K562 (cell line): ENCODE data around the gene VPS11. TPM values are rescaled to one million over a fixed set of nuclear protein-coding genes. Genes with fewer than 3 reads are reported as not detected.

Source experiments
- ARID1B ChIP-seq: fragments of 450-650 bp; IDR thresholded peaks from 2 replicates; pipeline ENCODE4 v1.6.1; 2016; ENCODE audit warnings: antibody characterized with exemption, mild to moderate bottlenecking, inconsistent platforms
- CBFA2T2 ChIP-seq: fragments of 450-650 bp; conservative IDR thresholded peaks from 2 replicates; pipeline ENCODE4 v1.6.1; 2017; ENCODE audit warnings: mild to moderate bottlenecking
- CBX8 ChIP-seq: fragments of 200-600 bp; sonication (generic); IDR thresholded peaks from 2 replicates; pipeline ENCODE4 v1.6.1; 2012; ENCODE audit warnings: borderline replicate concordance, mixed run types, low read depth, mild to moderate bottlenecking, moderate library complexity, mixed read lengths, low read length, control low read depth, inconsistent platforms; ENCODE audit not compliant: poor library complexity, severe bottlenecking; ENCODE audit errors: extremely low read depth
- DNMT1 ChIP-seq: fragments of 450-650 bp; IDR thresholded peaks from 2 replicates; pipeline ENCODE4 v1.6.1; 2016; ENCODE audit warnings: antibody characterized with exemption, mild to moderate bottlenecking
- FOSL1 ChIP-seq: fragments of 200-800 bp; sonication (Bioruptor generic); conservative IDR thresholded peaks from 2 replicates; pipeline ENCODE4 v1.6.1; 2016; ENCODE audit warnings: missing genetic modification characterization, missing compliant biosample characterization
- FOXJ2 ChIP-seq: fragments of 200-800 bp; sonication (Bioruptor generic); IDR thresholded peaks from 2 replicates; pipeline ENCODE4 v1.6.1; 2016; ENCODE audit warnings: missing genetic modification characterization, missing compliant biosample characterization
- KLF1 ChIP-seq: fragments of 450-650 bp; IDR thresholded peaks from 2 replicates; pipeline ENCODE4 v1.6.1; 2016; ENCODE audit warnings: missing genetic modification characterization, missing compliant biosample characterization
- MAZ ChIP-seq, 2 experiments: fragments of 450-650 bp in 1 of 2; sonication (generic) in 1 of 2; formaldehyde crosslinking; IDR thresholded peaks in 1 of 2; conservative IDR thresholded peaks in 1 of 2; 2 replicates each; pipeline versions ENCODE4 v1.4.0 to v1.5.0; 2020; ENCODE audit warnings: mild to moderate bottlenecking in 1 of 2, missing genetic modification reagents in 1 of 2
- NFIX ChIP-seq: fragments of 250-450 bp; sonication (Bioruptor Pico); IDR thresholded peaks from 2 replicates; pipeline ENCODE4 v1.4.0; 2020; ENCODE audit warnings: low read depth, mild to moderate bottlenecking, moderate library complexity
- NRF1 ChIP-seq, 2 experiments: fragments of 450-650 bp; IDR thresholded peaks in 1 of 2; conservative IDR thresholded peaks in 1 of 2; 2 replicates each; pipeline ENCODE4 v1.6.1; 2014; ENCODE audit warnings: mild to moderate bottlenecking in 2 of 2
- POLR3A ChIP-seq: IDR thresholded peaks from 2 replicates; pipeline ENCODE4 v1.6.1; 2011; ENCODE audit warnings: borderline replicate concordance, mild to moderate bottlenecking, moderate library complexity; ENCODE audit not compliant: insufficient read length, insufficient read depth; ENCODE audit errors: extremely low read depth
- RAD51 ChIP-seq: fragments of 450-650 bp; IDR thresholded peaks from 2 replicates; pipeline ENCODE4 v1.7.1; 2016; ENCODE audit warnings: low read depth, mild to moderate bottlenecking, borderline replicate concordance
- RBBP5 ChIP-seq: fragments of 200-600 bp; sonication (generic); IDR thresholded peaks from 2 replicates; pipeline ENCODE4 v1.6.1; 2012; ENCODE audit warnings: borderline replicate concordance, mild to moderate bottlenecking, low read length, control low read depth, inconsistent platforms; ENCODE audit not compliant: insufficient read depth, poor library complexity, severe bottlenecking
- RBM25 ChIP-seq: fragments of 200-400 bp; formaldehyde crosslinking; IDR thresholded peaks from 2 replicates; pipeline ENCODE4 v1.6.1; 2018; ENCODE audit warnings: low read length, low read depth, moderate library complexity; ENCODE audit not compliant: severe bottlenecking
- SETDB1 ChIP-seq: IDR thresholded peaks from one replicate; pipeline ENCODE4 v1.6.1; 2012; ENCODE audit warnings: low read length, control low read depth, inconsistent platforms
- SP2 ChIP-seq: IDR thresholded peaks from 2 replicates; pipeline ENCODE4 v1.6.1; 2011; ENCODE audit warnings: mild to moderate bottlenecking, low read depth, low read length, moderate library complexity; ENCODE audit not compliant: poor library complexity, severe bottlenecking; ENCODE audit errors: extremely low read depth
- TAF15 ChIP-seq: fragments of 200-400 bp; formaldehyde crosslinking; IDR thresholded peaks from 2 replicates; pipeline ENCODE4 v1.6.1; 2017; ENCODE audit warnings: mild to moderate bottlenecking, low read depth, low read length, moderate library complexity
- ZBTB17 ChIP-seq: fragments of 450-650 bp; formaldehyde crosslinking; IDR thresholded peaks from 2 replicates; pipeline ENCODE4 v1.4.0; 2020; ENCODE audit warnings: mild to moderate bottlenecking
- ZNF696 ChIP-seq: fragments of 250-450 bp; sonication (Bioruptor Pico); conservative IDR thresholded peaks from 2 replicates; pipeline ENCODE4 v1.4.0; 2020; ENCODE audit warnings: mild to moderate bottlenecking, moderate library complexity
- polyA plus RNA-seq, 8 experiments: library from polyadenylated mRNA; depleted of rRNA in 4 of 8; stranded (reverse) in 5 of 8; unstranded in 3 of 8; fragments of >200 nt; fragmentation: Nextera tagmentation in 2 of 8; fragmentation: Illumina TruSeq in 1 of 8; extraction: Ambion mirVana in 2 of 8; extraction: Trizol in 1 of 8; gene quantifications; 2 replicates each; pipeline versions ENCODE4 v1.2.1 to v1.2.3, GENCODE V29; 2011 to 2014; ENCODE audit warnings: inconsistent platforms in 1 of 8, missing spikeins in 1 of 8
- total RNA-seq, 7 experiments: library from RNA; depleted of rRNA in 6 of 7; stranded (reverse); fragments of >200 nt in 6 of 7; fragmentation: Illumina TruSeq in 2 of 7; extraction: Trizol in 2 of 7; gene quantifications; 2 replicates each; pipeline versions ENCODE4 v1.2.1 to v1.2.3, GENCODE V29; 2011 to 2021; ENCODE audit warnings: low replicate concordance in 1 of 7
- TF ChIP-seq, protein P1 (sequence below): IDR thresholded peaks from 2 replicates; pipeline ENCODE4 v1.6.1; 2016; ENCODE audit warnings: missing genetic modification characterization, missing compliant biosample characterization
- TF ChIP-seq, protein P2 (sequence below): sonication (generic); formaldehyde crosslinking; IDR thresholded peaks from 2 replicates; pipeline ENCODE4 v1.8.0; 2022; ENCODE audit warnings: missing genetic modification reagents, mild to moderate bottlenecking, borderline replicate concordance
- TF ChIP-seq, protein P3 (sequence below): fragments of 450-650 bp; conservative IDR thresholded peaks from 2 replicates; pipeline ENCODE4 v1.6.1; 2016; ENCODE audit warnings: missing genetic modification characterization, low read depth, mild to moderate bottlenecking, control low read depth, missing compliant biosample characterization
- TF ChIP-seq, protein P4 (sequence below): sonication (generic); formaldehyde crosslinking; IDR thresholded peaks from 2 replicates; pipeline ENCODE4 v1.9.0; 2022; ENCODE audit warnings: mild to moderate bottlenecking, missing genetic modification reagents

The VPS11 gene
- total and polyA plus RNA-seq, 9 of the 15 experiments (the other 6 are each of a cell fraction or from before 2014, with no cell fraction given), result 14.1 to 35.5 (median 27.5) TPM

DNA sequence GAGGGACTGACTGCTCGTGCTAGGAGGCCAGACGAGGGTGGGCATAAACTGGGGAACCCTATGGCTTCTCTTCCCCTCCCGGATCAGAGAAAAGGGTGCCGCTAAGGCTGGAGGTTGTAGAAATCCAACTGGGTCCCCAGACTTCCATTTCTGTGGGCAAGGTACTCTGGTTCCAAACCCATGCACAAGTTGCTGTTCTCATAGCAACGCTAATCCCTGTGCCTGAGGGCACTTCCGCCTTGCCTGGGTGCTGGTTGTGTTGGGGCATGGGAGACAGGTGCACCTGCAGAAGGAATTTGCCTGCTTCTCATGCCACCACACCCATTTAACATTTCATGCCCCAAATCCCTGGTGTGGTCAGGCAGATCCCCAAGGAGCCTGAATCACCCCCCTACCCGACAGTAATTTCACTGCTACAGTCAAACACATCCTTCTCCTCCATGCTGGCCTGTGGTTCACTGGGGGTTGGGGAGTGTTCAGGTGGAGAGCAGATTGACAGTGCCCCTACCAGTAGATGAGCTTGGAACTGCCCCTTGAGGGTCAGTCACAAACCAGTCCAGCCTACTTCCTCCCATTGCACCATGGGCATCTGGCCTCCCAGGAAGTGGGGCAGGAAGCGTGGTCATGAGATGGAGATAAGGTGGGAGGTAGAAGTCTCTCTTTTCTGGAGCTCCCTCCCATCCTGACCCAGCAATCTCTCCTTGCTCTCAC is 40.7 kb downstream of the VPS11 start (continued):
- TF ChIP-seq, protein P1, sequence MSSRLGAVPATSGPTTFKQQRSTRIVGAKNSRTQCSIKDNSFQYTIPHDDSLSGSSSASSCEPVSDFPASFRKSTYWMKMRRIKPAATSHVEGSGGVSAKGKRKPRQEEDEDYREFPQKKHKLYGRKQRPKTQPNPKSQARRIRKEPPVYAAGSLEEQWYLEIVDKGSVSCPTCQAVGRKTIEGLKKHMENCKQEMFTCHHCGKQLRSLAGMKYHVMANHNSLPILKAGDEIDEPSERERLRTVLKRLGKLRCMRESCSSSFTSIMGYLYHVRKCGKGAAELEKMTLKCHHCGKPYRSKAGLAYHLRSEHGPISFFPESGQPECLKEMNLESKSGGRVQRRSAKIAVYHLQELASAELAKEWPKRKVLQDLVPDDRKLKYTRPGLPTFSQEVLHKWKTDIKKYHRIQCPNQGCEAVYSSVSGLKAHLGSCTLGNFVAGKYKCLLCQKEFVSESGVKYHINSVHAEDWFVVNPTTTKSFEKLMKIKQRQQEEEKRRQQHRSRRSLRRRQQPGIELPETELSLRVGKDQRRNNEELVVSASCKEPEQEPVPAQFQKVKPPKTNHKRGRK (tag), result no peak
- TF ChIP-seq SP2 (peak; percentile 22), CBFA2T2 (no peak), NFIX (CRISPR knock-in tag) (no peak), ZBTB17 (no peak), SETDB1 (no peak), ZNF696 (no peak), ARID1B (peak; percentile 32; the same call in 1 of the 2 replicates), KLF1 (tag) (no peak), RBBP5 (no peak), POLR3A (no peak), DNMT1 (no peak), FOSL1 (tag) (no peak; the same call in 1 of the 2 replicates), NRF1 (conservative IDR thresholded peaks at IDR 0.05 in 1 of 2, IDR thresholded peaks at IDR 0.05 in 1 of 2) (0 out of 4 replicates have a peak, but pooled peaks of 1 of the 2 experiments have one; percentile 24), TAF15 (no peak), MAZ (CRISPR knock-in tag; conservative IDR thresholded peaks at IDR 0.05 in 1 of 2, IDR thresholded peaks at IDR 0.05 in 1 of 2) (peak; percentile 63 to 68), RBM25 (no peak), CBX8 (no peak), FOXJ2 (tag) (no peak), RAD51 (no peak)
- TF ChIP-seq, protein P2, sequence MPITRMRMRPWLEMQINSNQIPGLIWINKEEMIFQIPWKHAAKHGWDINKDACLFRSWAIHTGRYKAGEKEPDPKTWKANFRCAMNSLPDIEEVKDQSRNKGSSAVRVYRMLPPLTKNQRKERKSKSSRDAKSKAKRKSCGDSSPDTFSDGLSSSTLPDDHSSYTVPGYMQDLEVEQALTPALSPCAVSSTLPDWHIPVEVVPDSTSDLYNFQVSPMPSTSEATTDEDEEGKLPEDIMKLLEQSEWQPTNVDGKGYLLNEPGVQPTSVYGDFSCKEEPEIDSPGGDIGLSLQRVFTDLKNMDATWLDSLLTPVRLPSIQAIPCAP, result no peak
- TF ChIP-seq, protein P3, sequence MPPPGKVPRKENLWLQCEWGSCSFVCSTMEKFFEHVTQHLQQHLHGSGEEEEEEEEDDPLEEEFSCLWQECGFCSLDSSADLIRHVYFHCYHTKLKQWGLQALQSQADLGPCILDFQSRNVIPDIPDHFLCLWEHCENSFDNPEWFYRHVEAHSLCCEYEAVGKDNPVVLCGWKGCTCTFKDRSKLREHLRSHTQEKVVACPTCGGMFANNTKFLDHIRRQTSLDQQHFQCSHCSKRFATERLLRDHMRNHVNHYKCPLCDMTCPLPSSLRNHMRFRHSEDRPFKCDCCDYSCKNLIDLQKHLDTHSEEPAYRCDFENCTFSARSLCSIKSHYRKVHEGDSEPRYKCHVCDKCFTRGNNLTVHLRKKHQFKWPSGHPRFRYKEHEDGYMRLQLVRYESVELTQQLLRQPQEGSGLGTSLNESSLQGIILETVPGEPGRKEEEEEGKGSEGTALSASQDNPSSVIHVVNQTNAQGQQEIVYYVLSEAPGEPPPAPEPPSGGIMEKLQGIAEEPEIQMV, result no peak
- TF ChIP-seq, protein P4, sequence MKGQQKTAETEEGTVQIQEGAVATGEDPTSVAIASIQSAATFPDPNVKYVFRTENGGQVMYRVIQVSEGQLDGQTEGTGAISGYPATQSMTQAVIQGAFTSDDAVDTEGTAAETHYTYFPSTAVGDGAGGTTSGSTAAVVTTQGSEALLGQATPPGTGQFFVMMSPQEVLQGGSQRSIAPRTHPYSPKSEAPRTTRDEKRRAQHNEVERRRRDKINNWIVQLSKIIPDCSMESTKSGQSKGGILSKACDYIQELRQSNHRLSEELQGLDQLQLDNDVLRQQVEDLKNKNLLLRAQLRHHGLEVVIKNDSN (CRISPR knock-in tag), result no peak
